NCI-H2227 (cell line): Measurements from ENCODE around the gene EPB41L5.
"Not testable (repeated sequence)": the region's sequence is repeated elsewhere in the genome, so short reads cannot be mapped to it uniquely, and the experiment has no call there.

Experiments
- DNase-seq: peaks from one replicate; lab custom pipeline; 2025; ENCODE audit not compliant: unreplicated experiment; lab: John Stamatoyannopoulos, UW

Gene EPB41L5

DNA sequence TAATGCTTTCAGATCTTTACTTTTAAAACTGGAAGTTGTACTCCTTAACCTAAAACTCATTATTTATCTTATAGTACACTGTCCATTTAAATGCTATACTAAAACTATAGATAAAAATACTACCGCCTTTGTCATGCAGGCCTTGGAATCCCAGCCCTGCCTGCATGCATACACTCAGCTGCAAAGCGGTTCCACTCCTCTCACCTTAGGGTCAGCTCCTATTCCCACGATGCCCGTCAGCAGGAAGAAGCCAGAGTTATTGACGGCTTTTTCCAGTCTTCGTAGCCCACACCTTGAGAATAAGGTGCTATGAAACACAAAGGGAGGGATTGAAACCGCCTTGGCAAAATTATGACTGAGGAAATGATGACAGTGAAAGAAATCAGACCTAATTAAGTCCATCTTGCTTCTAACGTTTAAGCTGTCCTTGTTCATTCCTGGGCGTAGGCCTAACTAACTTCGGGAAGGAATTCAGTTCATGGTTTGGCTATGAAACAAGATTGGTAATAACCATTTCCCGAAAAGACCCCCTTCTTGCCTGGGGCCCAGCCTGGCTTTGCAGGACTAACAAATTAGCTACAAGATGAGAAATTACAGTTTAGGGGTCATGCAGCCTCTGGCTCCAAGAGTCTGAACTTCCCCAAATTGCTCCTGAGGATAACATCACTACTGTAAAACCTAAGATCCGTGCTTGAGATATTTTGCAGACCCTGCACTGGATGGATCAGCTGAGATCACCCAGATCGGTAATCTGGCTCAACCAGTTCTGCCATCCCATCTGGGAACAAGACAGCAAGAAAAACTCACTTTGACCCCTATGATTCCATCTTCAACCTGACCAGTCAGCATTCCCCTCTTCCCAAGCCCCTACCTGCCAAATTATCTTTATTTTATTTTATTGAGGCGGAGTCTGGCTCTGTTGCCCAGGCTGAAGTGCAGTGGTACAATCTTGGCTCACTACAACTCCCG is 17.1 kb downstream of the EPB41L5 start:
- no peak for DNase-seq

DNA sequence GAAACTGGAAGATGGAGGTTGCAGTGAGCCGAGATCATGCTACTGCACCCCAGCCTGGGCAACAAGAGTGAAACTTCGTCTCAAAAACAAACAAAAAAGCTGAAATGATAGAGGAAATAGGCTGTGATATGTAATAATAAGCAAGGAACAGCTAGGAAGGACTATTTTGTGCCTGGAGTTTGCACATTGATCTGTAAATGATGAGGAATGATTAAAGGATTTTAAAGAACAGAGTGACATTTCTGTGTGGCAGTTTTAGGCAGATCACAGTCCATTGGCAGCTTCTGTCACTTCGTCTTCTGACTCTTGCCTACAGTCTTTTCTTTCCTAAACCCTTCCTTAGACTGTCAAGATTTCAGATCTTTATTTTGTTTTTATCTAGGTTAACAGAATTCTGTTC is 19.4 kb downstream of the EPB41L5 start:
- DNase-seq, result no peak

DNA sequence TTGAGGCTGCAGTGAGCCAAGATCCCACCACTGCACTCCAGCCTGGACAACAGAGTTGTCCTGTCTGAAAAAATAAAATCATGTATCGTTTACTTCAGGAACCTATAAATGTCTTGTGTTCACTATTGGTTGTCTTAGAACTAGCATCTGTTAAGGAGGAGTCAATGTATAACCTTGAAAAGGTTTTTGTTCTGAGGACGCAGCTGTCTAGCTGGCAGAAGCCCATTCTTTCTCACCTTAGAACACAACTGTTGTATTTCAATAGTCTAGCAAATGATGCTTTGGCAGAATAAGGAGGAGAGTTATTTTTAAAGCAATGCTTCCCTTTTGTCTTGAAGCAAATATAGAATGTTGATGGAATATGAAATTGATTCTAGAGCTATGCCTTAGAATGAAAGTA is 21.1 kb downstream of the EPB41L5 start:
- DNase-seq, result no peak

DNA sequence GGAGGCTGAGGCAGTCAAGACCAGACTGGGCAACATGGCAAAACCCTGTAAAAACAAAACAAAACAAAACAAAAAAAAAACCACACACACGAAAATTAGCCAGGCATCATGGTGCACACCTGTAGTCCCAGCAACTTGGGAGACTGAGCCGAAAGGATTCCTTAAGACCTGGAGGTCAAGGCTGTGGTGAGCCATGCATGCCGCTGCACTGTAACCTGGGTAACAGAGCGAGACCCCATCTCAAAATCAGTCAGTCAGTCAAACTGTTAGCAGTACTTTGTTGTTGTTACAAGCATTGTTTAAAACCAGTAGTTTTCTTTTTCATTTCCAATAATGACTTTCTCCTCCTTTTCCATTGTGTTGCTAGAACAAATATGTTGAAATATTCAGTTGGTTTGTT is 21.7 kb downstream of the EPB41L5 start:
- DNase-seq, result no peak

- DNase-seq, result no peak
Measured at GRCh38 chr2:120036145-120036544, 23.3 kb downstream of the EPB41L5 start.

GRCh38 chr2:120037995-120038541 is 25.2 kb downstream of the EPB41L5 start:
- DNase-seq, result no peak

DNA sequence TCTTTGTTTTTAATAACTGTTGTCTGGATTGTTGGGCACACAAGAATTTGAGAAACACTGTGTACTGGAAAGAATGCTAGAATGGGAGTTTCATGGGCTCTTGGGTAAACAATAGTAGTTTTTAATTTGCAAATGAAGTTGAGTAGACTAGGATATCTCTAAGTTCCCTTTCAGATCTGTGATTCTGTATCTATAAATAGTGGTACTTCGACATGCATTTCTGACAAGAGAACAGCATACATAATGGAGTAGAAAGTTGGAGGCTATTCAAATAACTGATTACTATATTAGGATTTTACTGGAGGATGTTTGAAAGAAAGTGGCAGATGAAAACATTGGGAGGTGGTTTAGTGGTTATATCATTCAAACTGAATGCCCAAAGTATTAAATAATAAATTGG is 29.5 kb downstream of the EPB41L5 start:
- DNase-seq, result no peak

- no peak for DNase-seq
Measured at GRCh38 chr2:120044336-120044735, 31.5 kb downstream of the EPB41L5 start.

GRCh38 chr2:120045775-120046174 is 32.9 kb downstream of the EPB41L5 start:
- not testable (repeated sequence) for DNase-seq

- not testable (repeated sequence) for DNase-seq
Measured at GRCh38 chr2:120046252-120046651, 33.4 kb downstream of the EPB41L5 start.

- DNase-seq, result no peak
Measured at GRCh38 chr2:120052597-120052996, 39.7 kb downstream of the EPB41L5 start.

DNA sequence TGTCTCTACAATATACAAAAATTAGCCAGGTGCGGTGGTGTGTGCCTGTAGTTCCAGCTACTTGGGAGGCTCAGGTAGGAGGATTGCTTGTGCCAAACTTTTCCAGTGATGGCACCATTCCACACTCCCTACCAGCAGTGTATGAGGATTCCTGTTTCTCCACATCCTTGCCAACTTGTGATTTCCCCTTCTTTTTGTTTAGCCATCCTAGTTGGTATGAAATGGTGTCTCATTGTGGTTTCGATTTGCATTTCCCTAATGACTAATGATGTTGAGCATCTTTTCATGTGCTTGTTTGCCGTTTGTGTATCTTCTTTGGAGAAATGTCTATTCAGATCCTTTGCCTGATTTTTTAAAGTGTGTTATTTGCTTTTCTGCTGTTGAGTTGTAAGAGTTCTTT is 41.0 kb downstream of the EPB41L5 start:
- no peak for DNase-seq

GRCh38 chr2:120059483-120059882 is 46.6 kb downstream of the EPB41L5 start:
- no peak for DNase-seq

DNA sequence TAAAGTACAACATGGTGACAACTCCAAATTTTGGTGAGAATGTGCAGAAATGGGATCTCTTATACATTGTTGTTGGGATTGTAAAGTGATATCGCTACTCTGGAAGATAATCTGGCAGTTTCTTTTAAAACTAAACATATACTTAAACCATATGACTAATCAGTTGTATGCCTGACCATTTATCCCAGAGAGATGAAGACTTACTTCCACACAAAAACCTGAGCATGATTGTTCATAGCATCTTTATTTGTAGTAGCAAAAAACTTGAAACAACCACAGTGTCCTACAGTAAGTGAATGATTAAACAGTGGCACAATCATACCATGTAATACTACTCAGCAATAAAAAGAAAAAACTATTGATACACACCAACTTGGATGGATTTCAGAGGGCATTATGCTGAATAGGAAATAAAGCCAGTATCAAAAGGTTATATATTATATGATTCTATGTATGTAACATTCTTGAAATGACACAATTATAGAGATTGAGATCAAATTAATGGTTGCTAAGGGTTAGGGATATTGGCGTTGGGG is 47.3 kb downstream of the EPB41L5 start:
- DNase-seq, result no peak

GRCh38 chr2:120064664-120065063 is 51.8 kb downstream of the EPB41L5 start:
- DNase-seq, result no peak

DNA sequence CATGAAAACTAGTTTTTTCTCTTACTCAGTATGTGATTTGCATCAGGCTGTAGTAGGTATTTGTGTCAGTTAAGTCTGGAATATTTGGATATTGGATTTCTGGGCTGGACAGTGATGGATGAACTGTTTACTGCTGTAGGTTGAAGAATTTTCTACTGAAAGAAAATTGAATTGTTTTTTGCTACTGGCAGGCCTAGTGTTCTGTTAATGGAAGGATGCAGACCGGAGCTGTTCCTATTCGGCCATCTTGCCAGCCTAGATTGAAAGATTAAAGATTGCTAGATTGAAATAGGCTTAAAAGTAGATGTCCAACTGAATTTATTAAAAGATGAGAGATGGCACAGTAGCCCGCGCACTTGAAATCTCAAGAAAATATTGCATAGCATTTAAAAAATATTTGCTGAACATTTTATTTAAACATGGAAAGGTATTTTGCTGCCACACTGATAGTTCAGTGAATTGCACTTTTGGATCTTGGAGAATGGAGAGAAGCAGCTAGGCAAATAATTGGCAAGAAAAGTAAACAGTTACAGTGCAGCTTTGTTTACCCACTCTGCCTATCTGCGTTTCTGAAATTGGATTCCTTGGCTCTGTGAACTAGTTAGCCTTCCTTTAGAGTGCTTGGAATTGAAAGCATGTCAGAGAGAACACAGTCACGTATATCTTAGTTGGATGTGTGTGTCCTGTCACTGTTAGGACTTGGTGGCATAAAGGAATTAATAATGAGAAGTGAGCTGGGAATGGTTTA is 54.1 kb downstream of the EPB41L5 start:
- DNase-seq, result no peak

DNA sequence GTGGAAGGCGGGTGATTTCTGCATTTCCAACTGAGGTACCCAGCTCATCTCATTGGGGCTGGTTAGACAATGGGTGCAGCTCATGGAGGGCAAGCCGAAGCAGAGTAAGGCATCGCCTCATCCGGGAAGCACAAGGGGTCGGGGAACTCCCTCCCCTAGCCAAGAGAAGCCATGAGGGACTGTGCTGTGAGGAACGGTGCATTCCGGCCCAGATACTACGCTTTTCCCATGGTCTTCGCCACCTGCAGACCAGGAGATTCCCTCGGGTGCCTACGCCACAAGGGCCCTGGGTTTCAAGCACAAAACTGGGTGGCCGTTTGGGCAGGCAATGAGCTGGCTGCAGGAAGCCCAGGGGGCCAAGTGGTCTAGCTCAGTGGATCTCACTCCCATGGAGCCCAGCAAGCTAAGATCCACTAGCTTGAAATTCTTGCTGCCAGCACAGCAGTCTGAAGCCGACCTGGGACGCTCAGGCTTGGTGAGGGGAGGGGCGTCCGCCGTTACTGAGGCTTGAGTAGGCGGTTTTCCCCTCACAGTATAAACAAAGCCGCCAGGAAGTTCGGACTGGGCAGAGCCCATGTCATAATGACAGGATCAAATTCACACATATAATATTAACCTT is 55.3 kb downstream of the EPB41L5 start:
- DNase-seq, result not testable (repeated sequence)

GRCh38 chr2:120075545-120075944 is 62.7 kb downstream of the EPB41L5 start:
- DNase-seq, result no peak

- DNase-seq, result no peak
Measured at GRCh38 chr2:120077896-120078295, 65.0 kb downstream of the EPB41L5 start.

DNA sequence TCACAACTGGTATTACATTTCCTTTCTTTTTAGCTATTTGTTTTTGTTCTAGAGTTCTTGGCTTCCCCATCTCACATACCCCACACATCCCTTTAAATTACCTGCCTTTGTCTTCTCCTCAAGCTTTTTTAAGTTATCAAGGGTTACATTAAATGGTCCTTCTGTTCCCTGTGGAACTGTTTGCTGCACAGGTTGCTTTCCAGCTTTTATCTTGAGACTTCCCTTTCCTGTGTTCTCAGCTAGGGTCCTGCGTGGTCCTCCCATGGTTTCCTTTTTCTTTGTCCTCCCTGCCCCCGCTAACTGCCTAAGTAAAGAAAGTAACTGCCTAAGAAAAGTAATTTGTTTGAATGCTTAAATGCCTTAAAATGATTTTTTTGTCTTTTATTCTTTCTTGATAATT is 66.8 kb downstream of the EPB41L5 start:
- DNase-seq, result no peak

- DNase-seq, result no peak
Measured at GRCh38 chr2:120091436-120091835, 78.6 kb downstream of the EPB41L5 start.
